Peyer's patch (tissue), 4 donors: ENCODE results near the gene SERPINA10. TPM values are rescaled to one million over a fixed set of nuclear protein-coding genes. Genes with fewer than 3 reads are reported as not detected.

Experiments
- DNase-seq, 3 donors: peaks; one replicate each; pipeline ENCODE4 v3.0.0-alpha.2; 2017 to 2019
- H3K27ac ChIP-seq, 4 donors: fragments of 200-600 bp; sonication (generic); one replicate each; pipeline ENCODE4 v1.5.1; 2016 to 2019
- H3K27me3 ChIP-seq, 2 donors: fragments of 200-600 bp; sonication (generic); one replicate each; pipeline ENCODE4 v1.5.1; 2019
- H3K36me3 ChIP-seq, 3 donors: fragments of 200-600 bp; sonication (generic); one replicate each; pipeline ENCODE4 v1.5.1; 2016 to 2019
- H3K4me1 ChIP-seq, 4 donors: fragments of 200-600 bp; sonication (generic); one replicate each; pipeline ENCODE4 v1.5.1; 2016 to 2019
- H3K4me3 ChIP-seq, 4 donors: fragments of 200-600 bp; sonication (generic); 1 replicate in 3 of 4; 2 replicates in 1 of 4; pipeline ENCODE4 v1.5.1; 2016 to 2019; ENCODE audit warnings: mild to moderate bottlenecking in 1 of 4
- H3K9me3 ChIP-seq, 4 donors: fragments of 200-600 bp; sonication (generic); one replicate each; pipeline ENCODE4 v1.5.1; 2016 to 2019; ENCODE audit warnings: mild to moderate bottlenecking in 1 of 4
- CTCF ChIP-seq, 6 experiments: fragments of 450-650 bp in 4 of 6; fragments of 200-600 bp in 2 of 6; sonication (generic) in 1 of 6; IDR thresholded peaks; one replicate each; pipeline ENCODE4 v1.5.1; 2017 to 2019; ENCODE audit warnings: antibody characterized with exemption in 6 of 6, mild to moderate bottlenecking in 3 of 6, moderate library complexity in 1 of 6
- POLR2A ChIP-seq, 2 donors: fragments of 450-650 bp; IDR thresholded peaks; one replicate each; pipeline ENCODE4 v1.5.1; 2017; ENCODE audit warnings: antibody characterized with exemption in 2 of 2, mild to moderate bottlenecking in 2 of 2, moderate library complexity in 2 of 2
- total RNA-seq, 4 donors: library from RNA; depleted of rRNA; stranded (reverse); fragments of >200 nt; gene quantifications; one replicate each; pipeline ENCODE4 v1.1.0, GENCODE V29; 2016

Gene SERPINA10
- total RNA-seq = not detected

GRCh38 chr14:94292872-94293577 is at the start of gene SERPINA10:
TSS of gene SERPINA10 (minus strand) at chr14:94293268. CDS start at chr14:94290593, 2,675 bp downstream.
- no peak for DNase-seq
- H3K27ac ChIP-seq = no peak within 1 kb of the TSS

GRCh38 chr14:94342334-94342934 is 49.4 kb upstream of the SERPINA10 start:
- TF ChIP-seq CTCF (IDR thresholded peaks at IDR 0.05) (no peak), POLR2A (IDR thresholded peaks at IDR 0.05) (no peak)
- Histone ChIP-seq H3K27me3 (no peaks in the 10 kb centered on the region), H3K27ac (peak overlapping the region in 2 of 4 donors; percentile 67 to 86), H3K36me3 (no peaks in the 10 kb centered on the region), H3K4me3 (peak overlapping the region in 1 of 4 donors; percentile 22), H3K9me3 (no peaks in the 10 kb centered on the region), H3K4me1 (peaks cover 0 to 4% (median 0%) of the 10 kb centered on the region in 4 donors)
- DNase-seq = peak; percentile 18 to 93 (median 87)

More at GRCh38 chr14:94292872-94293577, at the start of gene SERPINA10:
- Histone ChIP-seq H3K27me3 (no peaks in the 10 kb centered on the region), H3K4me1 (no peaks in the 10 kb centered on the region), H3K9me3 (no peaks in the 10 kb centered on the region), H3K36me3 (no peaks in the 10 kb centered on the region), H3K4me3 (peak within 1 kb of the TSS in 1 of 4 donors; percentile 14)
- TF ChIP-seq CTCF (IDR thresholded peaks at IDR 0.05) (no peak), POLR2A (IDR thresholded peaks at IDR 0.05) (no peak)

GRCh38 chr14:94341656-94342333 is 48.7 kb upstream of the SERPINA10 start:
- Histone ChIP-seq H3K4me3 (peak overlapping the region in 1 of 4 donors; percentile 22), H3K36me3 (no peaks in the 10 kb centered on the region), H3K27ac (peak overlapping the region in 3 of 4 donors; percentile 48 to 86 (median 67)), H3K27me3 (no peaks in the 10 kb centered on the region), H3K9me3 (no peaks in the 10 kb centered on the region), H3K4me1 (peaks cover 0 to 4% (median 0%) of the 10 kb centered on the region in 4 donors)
- no peak for DNase-seq
- TF ChIP-seq POLR2A (IDR thresholded peaks at IDR 0.05) (no peak), CTCF (IDR thresholded peaks at IDR 0.05) (no peak)

GRCh38 chr14:94340533-94340932 is 47.5 kb upstream of the SERPINA10 start:
- Histone ChIP-seq H3K4me1 (peaks cover 0 to 4% (median 0%) of the 10 kb centered on the region in 4 donors), H3K36me3 (no peaks in the 10 kb centered on the region), H3K4me3 (no peak overlapping the region), H3K9me3 (no peaks in the 10 kb centered on the region), H3K27ac (peak overlapping the region in 1 of 4 donors; percentile 6), H3K27me3 (no peaks in the 10 kb centered on the region)
- no peak for DNase-seq
- TF ChIP-seq POLR2A (IDR thresholded peaks at IDR 0.05) (no peak), CTCF (IDR thresholded peaks at IDR 0.05) (no peak)

GRCh38 chr14:94338023-94338422 is 45.0 kb upstream of the SERPINA10 start:
- no peaks in the 10 kb centered on the region for H3K27me3 ChIP-seq
- no peak overlapping the region for H3K27ac ChIP-seq
- H3K4me3 ChIP-seq = no peak overlapping the region
- peaks cover 0 to 4% (median 0%) of the 10 kb centered on the region in 4 donors for H3K4me1 ChIP-seq
- no peak for DNase-seq
- H3K9me3 ChIP-seq = no peaks in the 10 kb centered on the region
- TF ChIP-seq POLR2A (IDR thresholded peaks at IDR 0.05) = no peak
- no peak for TF ChIP-seq CTCF (IDR thresholded peaks at IDR 0.05)
- no peaks in the 10 kb centered on the region for H3K36me3 ChIP-seq
